GM21737 (cell line): ENCODE results near the gene MUC20.
"Not testable (repeated sequence)": the region's sequence is repeated elsewhere in the genome, so short reads cannot be mapped to it uniquely, and the experiment has no call there.

Source experiments
- ATAC-seq: cut with Tn5 transposase; IDR thresholded peaks from one replicate; pipeline ENCODE4 v1.9.1; 2021; ENCODE audit warnings: mild to moderate bottlenecking, moderate library complexity; ENCODE audit not compliant: unreplicated experiment

MUC20 gene

DNA sequence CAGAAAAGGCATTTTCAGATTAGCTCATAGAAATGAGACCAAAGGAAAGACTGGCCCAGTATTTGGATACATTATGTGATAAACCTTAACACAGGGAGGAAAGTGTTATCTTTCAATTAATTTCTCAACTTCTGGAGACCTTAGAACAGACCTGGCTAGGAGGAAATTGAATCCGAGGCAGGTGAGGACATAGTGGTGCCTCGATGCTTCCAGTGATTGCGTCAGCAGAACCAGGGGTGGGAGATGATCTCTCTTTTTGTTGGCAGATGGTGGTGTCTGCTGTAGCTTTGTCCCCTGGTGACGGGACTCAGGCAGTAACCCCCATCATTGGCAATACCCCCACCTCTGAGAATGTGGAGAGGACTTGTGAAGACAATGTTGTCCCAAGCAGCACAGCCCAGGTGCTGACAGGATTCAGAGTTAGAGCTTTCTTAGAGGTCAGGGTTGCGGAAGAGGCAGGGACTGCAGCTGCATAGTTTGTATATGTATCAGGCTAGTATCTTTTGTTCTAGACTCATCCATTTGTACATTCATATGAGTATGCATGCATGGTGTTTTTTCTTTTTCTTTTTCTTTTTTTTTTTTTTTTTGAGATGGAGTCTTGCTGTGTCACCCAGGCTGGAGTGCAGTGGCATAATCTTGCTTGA, 27.9 kb upstream of the MUC20 start:
- no peak for ATAC-seq

DNA sequence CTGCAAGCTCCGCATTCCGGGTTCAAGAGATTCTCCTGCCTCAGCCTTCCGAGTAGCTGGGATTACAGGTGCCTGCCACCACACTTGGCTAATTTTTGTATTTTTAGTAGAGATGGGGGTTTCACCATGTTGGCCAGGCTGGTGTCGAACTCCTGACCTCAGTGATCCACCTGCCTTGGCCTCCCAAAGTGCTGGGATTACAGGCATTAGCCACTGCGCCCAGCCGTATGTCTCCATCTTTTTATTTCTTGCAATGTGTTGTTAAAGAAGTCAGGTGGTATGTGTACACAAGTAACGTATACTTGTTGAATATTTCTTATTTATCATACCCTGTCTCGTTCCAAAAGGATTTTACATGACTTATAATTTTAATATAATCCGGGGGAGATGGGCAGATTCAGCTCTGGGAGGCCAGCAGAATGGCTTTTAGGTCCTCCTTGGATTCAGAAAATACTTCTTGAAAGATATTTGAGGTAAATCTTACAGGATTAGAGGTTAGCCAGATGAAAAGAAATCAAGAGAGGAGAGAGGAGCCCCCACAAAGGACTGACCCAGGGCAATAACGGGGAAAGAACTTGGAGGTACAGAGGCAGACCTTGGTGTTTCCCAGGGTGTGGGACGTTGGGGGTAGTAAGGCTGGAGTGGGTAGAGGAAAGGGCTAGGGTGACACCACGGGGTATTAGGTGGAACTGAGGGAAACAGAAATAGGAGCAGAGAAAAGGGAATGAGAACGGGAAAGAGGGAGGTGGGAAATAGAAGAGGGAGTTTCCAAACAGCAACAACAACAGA, 27.2 kb upstream of the MUC20 start:
- ATAC-seq = no peak

DNA sequence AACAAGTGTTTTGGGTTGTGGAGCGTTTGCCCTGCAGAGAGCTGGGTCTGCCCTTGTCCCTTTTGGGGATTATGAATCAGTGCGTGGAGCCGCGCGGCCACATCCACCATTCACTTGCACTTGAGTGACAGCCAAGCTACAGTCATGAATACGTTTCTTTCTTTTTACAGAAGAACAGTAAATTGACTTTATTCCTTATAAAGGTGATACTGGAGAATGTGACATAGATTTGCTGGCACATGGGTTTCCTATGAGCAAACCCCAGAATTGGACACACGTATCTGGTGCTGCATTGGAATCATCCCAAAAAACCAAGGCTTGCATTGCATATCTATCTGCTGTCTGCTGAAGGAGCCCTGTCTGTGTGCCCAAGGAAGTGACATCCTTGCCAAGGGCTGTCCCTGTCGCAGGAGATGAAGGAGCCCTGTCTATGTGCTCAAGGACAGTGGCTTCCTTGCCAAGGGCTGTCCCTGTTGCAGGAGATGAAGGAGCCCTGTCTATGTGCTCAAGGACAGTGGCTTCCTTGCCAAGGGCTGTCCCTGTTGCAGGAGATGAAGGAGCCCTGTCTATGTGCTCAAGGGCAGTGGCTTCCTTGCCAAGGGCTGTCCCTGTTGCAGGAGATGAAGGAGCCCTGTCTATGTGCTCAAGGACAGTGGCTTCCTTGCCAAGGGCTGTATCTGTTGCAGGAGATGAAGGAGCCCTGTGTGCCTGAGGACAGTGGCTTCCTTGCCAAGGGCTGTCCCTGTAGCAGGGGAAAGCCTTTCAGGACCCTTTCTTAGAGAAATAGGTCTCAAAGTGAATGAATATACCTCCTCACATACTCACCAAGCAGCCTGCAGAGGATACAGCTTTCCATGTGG, 26.3 kb upstream of the MUC20 start:
- ATAC-seq = not testable (repeated sequence)

DNA sequence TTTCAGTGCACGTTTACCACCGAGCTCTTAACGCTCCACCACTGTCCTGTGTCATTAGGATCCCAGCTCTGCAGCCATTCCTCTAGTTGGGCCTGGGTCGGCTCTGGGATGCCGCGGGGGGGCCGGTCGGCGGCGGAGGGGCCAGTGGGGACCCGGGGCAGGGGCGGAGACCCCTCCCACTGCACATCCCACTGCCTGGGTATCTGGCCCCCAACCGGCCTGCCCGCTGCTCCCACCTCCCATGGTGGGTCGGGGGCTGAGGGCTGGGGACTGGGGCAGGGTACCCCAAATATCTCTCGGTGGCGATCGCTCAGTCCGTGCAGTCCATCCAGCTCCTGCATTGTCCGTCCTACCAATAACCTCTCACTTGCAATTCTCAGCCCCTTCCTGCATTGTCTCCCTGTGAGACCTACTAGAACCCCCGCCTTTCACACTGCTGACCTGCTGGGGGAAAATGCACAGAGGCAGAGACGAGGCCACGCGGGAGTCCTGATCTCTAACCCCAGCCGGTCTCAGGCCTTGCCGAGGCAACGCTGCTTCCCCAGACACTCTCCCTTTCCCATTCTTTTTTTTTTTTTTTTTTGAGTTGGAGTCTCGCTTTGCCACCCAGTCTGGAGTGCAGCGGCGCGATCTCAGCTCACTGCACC, 24.0 kb upstream of the MUC20 start:
- no peak for ATAC-seq

DNA sequence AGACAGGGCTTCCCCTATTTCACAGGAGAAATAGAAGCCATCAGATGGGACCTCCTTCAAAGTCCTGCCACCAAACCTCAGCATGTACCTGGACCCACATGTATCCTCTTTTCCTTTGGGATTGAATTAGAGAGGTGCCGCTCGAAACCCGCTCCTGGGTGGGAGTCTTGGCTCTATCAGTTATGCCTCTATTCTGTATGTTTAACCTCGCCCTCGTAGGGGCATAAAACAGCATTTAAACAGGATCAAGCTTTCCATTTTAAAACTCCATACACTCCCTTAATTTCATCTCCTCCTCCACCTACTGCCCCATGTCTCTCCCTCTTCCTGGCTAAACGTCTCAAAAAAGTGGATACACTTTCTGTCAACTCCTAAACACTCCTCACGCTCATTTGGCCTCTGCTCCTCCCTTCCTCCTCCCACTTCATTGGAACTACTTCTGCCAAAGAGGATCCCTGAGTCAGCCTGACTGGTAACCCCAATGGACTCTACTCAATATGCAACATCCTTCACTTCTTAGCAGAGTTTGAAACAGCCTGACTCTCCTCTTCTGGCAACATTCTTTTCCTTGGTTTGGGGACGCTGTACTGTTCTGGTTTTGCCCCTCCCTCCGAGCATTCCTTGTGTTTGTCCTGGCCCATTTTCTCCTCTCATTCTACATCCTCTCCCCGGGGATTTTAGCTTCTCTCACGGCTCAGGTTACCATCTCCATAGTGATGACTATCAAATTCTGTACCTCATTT, 23.0 kb upstream of the MUC20 start:
- ATAC-seq = no peak

DNA sequence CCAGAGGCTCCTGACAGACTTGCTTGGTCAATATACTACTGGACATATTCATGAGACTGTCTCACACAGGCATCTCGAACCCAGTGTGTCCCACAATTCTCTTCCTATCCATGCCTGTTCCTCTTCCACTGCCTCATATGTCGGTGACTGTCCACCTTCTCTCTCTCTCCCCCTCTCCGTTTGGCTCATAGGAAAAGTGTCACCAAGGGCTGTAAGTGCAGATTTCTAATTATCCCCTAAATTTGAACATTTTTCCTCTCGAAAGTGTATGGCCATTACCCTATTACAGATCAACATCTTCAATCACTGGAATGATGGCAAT, 22.5 kb upstream of the MUC20 start:
- no peak for ATAC-seq

DNA sequence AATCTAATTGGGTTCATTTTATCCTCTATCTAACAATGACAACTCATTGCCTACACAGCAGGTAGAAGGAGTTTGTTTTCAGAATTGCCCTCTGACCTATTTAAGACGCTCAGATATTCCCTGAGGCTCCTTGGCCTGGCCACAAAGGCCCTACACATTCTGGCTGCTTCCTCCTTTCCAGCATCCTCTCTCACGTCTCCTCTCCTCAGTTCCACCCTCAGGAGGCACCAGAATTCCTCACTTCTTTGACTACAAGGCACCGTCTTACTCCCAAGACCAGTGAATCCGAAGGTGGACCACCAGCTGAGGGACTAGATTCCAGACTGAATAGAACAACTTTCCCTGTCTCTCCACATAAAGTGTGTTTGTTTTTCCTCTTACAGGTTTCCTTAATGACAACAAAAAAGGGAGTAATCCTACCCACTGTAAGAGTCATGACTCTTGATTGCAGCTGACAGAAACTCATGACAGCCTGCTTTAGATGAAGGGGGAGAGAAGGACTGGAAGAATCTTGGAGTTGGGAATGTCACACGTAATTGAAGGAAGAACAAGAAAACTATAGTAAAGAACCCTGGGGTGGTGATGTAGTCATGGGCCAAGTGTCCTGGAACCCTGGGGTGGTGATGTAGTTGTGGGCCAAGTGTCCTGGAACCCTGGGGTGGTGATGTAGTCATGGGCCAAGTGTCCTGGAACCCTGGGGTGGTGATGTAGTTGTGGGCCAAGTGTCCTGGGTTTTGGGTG, 22.0 kb upstream of the MUC20 start:
- ATAC-seq = no peak

DNA sequence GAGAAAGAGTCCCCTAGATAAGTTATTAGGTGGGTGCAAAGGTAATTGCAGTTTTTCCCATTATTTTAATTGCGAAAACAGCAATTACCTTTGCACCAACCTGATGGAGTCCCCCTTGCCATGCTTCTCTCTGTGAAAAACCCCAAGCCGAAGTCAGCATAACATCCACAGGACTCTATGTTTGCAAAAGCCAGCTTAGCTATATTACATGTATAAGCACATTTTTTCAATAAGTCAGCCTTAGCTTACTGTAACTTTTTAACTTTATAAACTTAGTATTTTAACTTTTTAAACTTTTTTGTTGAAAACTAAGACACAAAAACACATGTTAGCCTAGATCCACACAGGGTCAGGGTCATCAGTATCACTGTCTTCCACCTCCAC, 21.4 kb upstream of the MUC20 start:
- ATAC-seq = no peak

DNA sequence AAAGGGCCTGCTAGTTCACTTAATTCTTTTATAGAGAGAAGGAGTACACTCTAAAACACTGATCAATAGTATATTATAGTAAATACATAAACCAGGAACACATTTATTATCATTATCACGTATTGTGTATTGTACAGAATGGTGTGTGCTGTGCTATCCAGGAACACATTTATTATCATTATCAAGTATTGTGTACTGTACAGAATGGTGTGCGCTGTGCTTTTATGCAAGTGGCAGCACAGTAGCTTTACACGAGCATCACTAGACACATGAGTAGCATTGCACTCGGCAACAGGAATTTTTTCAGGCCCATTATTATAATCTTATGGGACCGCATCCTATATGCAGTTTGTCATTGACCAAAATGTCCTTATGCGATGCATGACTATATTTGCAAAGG, 20.9 kb upstream of the MUC20 start:
- ATAC-seq = no peak

DNA sequence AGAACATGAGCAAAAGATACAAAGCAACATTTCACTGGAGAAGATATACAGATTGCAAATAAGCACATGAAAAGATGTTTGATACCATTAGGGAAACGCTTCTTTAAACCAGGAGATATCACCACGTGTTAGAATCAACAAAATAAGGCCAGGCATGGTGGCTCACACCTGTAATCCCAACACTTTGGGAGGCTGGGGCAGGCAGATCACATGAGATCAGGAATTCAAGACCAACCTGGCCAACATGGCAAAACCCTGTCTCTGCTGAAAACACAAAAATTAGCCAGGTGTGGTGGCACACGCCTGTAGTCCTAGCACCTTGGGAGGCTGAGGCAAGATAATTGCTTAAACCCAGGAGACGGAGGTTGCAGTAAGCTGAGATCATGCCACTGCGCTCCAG, 20.5 kb upstream of the MUC20 start:
- no peak for ATAC-seq

DNA sequence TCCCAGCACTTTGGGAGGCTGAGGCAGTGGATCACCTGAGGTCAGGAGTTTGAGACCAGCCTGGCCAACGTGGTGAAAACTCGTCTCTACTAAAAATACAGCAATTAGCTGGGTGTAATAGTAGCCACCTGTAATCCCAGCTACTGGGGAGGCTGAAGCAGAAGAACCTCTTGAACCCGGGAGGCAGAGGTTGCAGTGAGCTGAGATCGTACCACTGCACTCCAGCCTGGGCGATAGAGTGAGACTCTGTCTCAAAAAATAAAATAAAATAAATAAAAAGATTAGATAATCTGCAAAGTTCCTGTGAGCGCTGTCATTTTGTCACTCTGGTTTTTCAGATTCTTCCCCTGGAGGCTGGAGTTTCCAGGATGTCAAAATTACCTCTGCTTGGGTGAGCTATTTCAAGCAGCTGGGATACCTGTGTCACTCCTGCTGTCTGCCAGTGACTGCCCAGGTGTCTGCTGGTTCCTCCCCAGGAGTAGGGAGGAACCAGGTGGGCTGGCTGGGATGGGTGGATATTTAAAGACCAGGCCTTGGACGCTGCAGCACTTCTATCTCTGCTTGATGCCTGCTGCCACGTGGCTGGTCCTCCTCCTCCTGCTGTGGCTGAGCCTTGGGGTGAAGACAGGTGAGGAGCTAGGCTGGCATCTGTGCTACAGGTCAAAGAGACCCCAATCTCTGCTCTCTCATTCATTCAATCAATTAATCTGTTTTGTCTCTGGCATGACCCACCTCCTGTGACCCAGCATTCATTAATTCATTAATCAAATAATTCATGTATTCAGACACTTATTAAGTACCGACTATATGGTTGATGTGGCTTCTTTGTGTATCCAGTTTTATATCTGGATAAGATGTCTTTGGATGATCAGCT, 19.5 kb upstream of the MUC20 start:
- ATAC-seq = no peak

DNA sequence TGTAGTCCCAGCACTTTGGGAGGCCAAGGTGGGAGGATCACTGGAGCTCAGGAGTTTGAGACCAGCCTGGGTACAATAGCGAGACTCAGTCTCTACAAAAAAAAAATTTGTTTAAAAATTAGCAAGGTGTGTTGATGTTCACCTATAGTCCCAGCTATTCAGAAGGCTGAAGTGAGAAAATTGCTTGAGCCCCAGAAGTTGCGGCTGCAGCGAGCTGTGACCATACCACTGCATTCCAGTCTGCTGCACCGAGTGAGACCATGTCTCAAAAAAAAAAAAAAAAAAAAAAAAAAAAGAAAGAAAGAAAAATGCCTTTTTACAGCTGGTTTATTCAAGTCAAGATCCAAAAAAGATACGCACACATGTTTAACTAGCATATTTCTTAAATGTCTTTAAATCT, 17.0 kb upstream of the MUC20 start:
- ATAC-seq = no peak

DNA sequence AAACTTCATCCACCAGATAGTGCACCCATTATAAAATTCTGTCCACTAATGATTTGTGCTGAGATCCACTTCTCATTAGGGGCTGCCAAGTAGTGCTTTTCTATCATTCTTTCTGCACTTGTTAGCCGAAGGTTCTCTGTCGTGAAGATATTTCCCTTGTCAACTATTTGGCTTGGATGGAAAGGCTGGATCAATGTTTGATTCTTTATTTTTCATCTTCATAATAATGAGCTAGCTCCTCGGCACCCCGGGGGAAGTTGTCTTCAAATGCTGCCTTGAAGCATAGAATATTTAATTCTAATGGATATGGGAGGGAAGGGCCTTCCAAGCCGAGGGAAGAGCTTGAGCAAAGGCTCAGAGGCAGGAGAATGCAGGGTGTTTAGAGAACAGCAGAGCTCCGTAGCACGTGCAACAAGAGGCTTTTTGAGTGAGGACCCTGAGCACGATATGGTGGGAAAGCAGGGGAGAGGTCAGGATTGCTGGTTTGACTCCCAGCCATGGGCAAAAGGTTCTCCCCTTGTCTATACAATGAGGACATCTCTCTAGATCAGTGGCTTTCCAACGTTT, 16.3 kb upstream of the MUC20 start:
- no peak for ATAC-seq

DNA sequence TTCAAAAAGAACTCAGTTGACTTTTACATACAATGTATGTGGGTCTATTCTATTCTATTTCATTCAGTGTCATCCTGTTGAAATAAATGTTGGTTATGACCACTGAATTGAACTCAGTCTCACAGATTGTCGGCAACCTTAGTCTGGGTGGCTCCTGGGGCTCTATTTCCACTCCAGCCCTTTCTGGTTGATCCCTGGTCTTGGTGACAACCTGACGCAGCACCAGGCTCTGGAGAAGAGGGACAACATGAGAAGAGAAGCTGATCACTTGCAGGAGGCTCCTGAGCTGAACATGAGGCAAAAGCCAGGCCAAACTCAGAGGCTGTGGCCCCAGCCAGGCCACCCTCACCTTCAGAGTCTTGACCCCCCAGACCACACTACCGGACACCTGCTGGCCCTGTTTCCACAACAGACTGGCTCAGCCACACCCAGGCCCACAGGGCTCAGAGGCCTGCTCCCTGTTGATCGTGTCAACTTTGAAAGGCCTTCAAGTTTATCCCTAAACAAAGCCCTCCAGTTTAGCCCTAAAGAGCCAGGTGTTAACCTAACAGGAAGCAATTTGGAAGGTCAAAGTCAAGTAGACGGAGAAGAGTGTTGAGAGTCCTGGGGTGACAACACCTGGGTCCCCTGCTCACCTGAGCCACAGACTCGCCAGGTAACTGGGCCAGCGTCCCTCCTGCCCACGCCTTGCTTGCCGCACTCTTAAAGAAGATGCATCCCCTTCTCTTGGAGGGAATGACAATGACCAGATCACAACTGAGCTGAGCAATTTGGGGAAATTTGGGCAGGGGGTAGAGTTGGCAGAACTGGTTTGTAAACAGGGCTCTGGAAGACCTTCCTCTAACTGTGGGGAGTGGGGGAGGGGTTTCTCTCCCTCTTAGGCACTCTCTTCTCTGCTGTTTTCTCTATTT, 15.4 kb upstream of the MUC20 start:
- ATAC-seq = no peak

DNA sequence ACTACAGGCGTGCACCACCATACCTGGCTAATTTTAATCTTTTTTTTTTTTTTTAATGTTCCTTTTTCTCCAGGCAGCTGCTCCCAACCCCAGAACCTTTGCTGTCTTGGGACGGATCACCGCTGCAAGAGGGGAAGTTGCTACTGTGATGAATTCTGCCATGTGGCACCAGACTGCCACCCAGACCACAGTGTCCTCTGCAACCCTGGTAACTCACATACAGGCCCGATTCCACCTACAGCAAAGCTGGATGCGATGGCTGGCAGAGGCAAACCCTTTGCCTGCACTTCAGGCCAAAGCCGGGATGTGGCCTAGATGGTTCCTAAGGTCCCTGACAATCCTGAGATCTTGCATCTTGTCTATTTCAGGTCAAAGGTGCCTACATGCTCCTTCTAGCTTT, 12.7 kb upstream of the MUC20 start:
- ATAC-seq = no peak

DNA sequence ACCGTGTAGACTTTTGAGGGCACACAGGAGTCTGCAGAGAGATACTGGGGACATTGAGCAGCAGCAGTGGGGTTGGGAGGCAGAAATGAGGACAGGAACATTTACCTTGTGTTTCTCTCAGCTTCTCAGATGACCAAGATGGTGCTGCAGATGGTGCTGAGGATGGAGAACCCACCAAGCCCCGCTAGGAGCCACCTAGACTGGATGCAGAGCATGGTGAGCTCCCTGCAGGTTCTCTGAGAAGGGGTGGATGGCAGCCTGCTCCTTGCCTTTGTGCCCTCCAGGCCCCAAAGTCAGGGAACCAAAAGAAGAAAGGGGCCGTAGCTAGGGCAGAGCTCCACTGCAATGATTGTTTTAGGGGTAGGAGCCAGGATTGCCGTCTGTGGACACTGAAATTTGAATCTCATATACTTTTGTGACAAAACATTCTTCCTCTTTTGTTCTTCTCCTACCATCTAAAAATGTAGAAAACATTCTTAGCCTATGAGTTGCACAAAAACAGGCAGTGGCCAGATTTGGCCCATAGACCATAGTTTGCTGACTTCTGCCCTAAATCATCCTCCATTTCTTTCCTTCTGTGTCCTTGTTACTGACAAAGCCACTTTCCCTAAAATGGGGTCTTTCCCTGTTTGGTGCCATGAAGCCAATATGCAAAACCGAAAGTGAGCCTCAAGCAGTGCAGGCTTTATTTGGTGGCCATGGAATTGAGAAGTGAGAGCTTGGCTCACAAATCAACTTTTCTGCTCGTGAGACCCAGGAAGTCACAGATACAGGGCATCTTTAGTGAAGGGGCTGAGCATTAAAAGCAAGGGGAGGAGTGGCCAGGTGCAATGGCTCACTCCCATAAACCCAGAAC, 11.9 kb upstream of the MUC20 start:
- ATAC-seq = no peak

DNA sequence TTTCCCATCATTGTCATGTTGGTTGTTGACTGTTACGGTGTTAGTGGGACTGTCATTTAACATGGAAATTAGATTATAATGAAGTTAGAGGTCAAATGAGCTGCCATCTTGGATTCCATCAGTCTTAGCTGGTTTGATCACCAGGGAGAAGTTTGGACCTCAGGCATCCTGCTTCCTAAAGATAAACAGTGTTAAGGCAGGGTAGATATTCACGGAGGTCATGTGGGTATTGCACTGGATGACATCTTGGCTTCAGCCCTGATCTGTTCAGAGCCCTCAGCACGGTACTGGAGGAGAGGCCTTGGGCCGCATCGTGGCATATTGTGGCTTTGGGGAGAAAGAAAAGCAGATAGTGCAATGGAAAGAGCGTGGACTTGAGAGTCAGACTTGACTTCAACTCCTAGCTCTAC, 11.1 kb upstream of the MUC20 start:
- ATAC-seq = no peak
